Ishikawa (cell line): ENCODE results near the gene ATP8A2.

Experiments
- CEBPB ChIP-seq: IDR thresholded peaks from 2 replicates; pipeline ENCODE4 v1.6.1; 2012
- CREB1 ChIP-seq: IDR thresholded peaks from 2 replicates; pipeline ENCODE4 v1.6.1; 2012; ENCODE audit warnings: low read depth
- EGR1 ChIP-seq: IDR thresholded peaks from 2 replicates; pipeline ENCODE4 v1.6.1; 2012
- EP300 ChIP-seq: IDR thresholded peaks from 2 replicates; pipeline ENCODE4 v1.6.1; 2012; ENCODE audit warnings: borderline replicate concordance
- FOXM1 ChIP-seq: IDR thresholded peaks from 2 replicates; pipeline ENCODE4 v1.6.1; 2012; ENCODE audit warnings: low read depth, borderline replicate concordance
- MAX ChIP-seq: IDR thresholded peaks from 2 replicates; pipeline ENCODE4 v1.6.1; 2012
- NFIC ChIP-seq: IDR thresholded peaks from 2 replicates; pipeline ENCODE4 v1.6.1; 2012
- RAD21 ChIP-seq: IDR thresholded peaks from 2 replicates; pipeline ENCODE4 v1.6.1; 2012; ENCODE audit warnings: low read depth
- REST ChIP-seq: IDR thresholded peaks from 2 replicates; pipeline ENCODE4 v1.6.1; 2012; ENCODE audit warnings: low read depth, mild to moderate bottlenecking
- TAF1 ChIP-seq: IDR thresholded peaks from 2 replicates; pipeline ENCODE4 v1.6.1; 2012; ENCODE audit warnings: low read depth, mild to moderate bottlenecking
- TEAD4 ChIP-seq: IDR thresholded peaks from 2 replicates; pipeline ENCODE4 v1.6.1; 2012
- USF1 ChIP-seq: IDR thresholded peaks from 2 replicates; pipeline ENCODE4 v1.6.1; 2012
- YY1 ChIP-seq: IDR thresholded peaks from 2 replicates; pipeline ENCODE4 v1.6.1; 2012; ENCODE audit warnings: low read depth
- ZBTB7A ChIP-seq: IDR thresholded peaks from 2 replicates; pipeline ENCODE4 v1.6.1; 2012; ENCODE audit warnings: low read depth

GRCh38 chr13:25725104-25725503 is 353.3 kb downstream of the ATP8A2 start:
- TF ChIP-seq USF1 (no peak), TAF1 (no peak), RAD21 (no peak), REST (no peak), MAX (no peak), FOXM1 (no peak), CEBPB (no peak), NFIC (no peak), YY1 (no peak), ZBTB7A (no peak), TEAD4 (no peak), EP300 (no peak), EGR1 (no peak), CREB1 (no peak)
